Tongue (tissue), 2 donors: ENCODE data around the gene CNPY4. TPM values are rescaled to one million over a fixed set of nuclear protein-coding genes. Genes with fewer than 3 reads are reported as not detected.

Source experiments
- DNase-seq: peaks from one replicate; pipeline ENCODE4 v3.0.0-alpha.2; 2015
- total RNA-seq: library from RNA; depleted of rRNA; stranded (reverse); fragments of >200 nt; gene quantifications from one replicate; pipeline ENCODE4 v1.2.3, GENCODE V29; 2014

CNPY4 gene
- total RNA-seq, 1 donor from 2014 or later: 24.4 TPM

DNA sequence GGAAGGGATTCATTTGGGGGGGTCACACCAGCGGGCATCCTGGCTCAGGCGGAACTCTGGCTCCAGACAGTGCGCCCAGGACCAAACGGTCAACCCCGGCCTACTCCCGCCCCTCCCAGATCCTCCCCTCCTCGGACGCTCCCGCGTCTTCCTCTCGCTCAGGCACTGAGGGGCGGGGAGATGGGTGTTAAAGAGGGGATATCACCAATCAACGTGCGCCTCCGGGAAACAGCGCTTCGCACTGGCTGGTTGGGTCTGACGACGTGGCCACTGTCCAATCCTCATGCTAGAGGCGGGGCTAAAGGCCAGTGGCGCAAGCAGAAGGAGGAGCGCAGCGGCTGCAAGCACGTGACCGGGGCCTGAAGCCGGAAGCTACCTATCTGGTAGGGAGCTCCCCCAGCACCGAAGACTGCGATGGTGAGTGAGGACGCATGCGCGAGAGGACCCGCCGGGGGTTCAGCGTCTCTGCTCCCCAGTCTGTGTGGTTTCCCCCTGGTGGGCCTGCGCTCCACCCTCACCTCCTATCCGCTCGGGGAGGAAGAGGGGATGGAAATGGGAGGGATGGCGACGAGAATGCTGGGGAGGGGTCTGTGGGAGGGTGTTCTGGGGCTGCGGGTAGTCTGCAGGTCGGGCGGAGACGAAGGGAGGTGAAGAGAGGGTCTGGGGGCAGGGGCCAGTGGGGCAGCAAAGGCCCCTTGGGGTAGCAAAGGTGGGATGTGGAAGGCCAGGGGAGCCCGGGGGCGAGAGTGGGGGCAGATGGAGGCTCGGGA is 29.3 kb downstream of the CNPY4 start, which contains the start of gene LAMTOR4:
Gene LAMTOR4 (plus strand): TSS at position 360 of the 770 bp plus-strand sequence. CDS start 55 bp downstream, at position 415.
- DNase-seq: peak; percentile 99

DNA sequence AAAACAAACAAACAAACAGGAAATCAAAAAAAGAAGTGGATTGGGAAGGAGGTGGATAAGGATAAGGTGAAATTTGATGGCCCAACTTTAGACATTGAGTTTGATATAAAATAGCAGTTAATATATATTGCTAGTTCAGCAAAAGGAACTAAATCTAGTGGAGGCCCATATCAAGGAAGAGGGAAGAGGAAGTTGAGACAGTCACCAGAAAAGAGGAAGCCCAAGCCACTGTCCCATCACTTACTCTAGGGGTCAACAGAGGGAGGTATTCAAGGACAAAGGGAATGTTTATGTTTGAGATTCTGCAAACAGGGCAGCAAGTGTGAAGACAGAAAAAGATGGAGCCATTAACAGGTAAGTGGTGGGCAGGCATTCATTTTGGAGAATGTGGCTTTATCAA is 33.0 kb downstream of the CNPY4 start:
- no peak for DNase-seq

DNA sequence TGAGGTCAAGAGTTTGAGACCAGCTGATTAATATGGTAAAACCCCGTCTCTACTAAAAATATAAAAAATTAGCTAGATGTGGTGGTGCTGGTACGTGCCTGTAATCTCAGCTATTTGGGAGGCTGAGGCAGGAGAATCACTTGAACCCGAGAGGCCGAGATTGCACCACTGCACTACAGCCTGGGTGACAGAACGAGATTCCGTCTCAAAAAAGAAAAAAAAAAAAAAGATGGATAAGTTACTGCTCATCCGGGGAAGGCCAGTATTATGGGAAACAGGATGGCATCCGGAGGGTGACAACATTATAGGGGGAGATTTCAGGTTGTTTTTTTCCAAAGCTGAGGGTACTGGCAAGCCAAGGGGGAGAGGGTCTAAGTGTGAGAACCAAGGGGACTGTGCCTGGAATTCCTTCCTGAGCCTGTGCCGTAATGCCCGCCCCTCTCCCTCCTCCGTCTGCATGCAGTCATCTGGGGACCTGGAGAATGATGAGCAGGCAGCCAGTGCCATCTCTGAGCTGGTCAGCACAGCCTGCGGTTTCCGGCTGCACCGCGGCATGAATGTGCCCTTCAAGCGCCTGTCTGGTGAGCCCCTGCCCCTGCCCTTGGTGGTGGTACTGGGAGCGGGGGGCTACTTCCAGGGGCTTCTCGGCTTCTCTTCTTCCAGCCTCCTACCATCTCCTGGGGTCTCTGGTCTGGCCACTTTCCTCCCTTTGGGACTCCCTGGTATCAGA is 33.7 kb downstream of the CNPY4 start:
- no peak for DNase-seq

DNA sequence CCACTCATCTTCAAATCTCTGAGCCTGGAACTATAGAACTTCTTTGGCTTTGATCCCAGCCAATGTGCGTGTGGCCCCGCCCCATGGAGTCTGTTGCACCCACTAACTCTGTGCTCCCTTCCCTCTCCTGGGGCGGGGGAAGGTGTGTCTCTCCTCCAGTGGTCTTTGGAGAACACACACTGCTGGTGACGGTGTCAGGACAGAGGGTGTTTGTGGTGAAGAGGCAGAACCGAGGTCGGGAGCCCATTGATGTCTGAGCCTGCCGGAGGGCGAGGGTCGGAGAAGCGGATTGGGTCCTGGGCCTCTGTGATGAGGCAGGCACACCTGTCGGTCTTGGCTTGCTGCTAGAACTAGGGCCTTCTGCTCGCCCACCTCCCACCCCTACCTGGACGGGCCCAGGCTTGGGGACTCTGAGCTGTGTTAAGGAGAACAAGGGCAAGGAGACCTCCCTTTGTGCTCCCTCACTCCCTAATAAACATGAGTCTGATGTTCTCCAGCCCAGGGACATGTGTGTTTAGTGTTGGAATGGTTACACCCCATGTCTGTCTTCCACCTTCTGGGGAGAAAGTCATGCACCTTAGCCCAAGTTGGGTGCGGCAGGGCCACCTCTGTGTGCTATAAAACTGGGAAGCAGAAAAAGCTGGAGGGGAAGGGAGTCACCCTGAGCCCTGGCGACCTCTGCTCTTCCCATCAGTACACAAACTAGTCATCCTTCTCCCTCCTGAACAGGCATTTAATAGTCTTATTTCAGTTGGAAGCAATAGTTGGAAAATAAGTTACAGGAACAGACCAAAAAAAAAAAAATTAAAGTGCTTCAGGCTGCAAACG is 34.5 kb downstream of the CNPY4 start:
- DNase-seq: no peak

DNA sequence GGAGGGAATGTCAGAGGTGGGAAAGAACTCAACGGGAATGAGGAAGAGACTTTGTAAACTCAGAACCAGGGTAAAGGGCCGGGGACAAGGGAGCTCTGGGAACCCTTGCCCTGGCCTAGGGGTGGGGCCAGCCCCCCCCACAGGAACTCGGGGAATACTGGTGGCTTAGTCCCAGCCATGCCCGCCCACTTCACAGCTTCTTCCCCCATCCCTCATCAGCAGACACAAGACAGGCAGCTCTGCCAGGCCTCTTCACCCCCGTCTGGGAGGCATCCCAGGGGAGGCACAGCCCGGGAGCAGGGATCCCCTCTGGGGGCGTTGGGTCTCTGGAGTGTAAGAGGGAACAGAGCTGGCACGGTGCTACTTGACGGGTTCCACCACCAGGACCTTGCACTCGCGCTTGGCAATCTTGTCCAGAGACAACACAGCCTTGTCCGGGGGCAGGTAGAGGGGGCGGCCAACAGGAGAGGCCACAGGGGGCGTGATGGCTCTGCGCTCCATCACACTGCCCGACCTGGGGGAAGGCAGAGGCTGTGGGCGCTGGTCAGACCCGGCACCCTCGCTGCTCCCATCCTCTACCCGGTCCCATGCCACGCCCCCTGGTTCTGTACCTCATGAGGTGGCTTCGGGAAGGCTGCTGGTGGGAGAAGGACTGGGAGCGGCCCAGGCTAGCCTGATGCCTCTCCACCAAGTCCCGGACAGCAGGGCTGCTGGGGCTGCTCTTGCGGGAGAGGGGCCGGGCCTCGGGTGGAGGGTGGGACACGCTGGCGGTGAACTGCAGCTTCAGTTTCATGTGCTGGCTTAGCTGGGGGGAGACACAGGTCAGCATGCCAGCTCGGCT is 35.4 kb downstream of the CNPY4 start:
- no peak for DNase-seq

- no peak for DNase-seq
Observed at GRCh38 chr7:100155553-100156317, 36.3 kb downstream of the CNPY4 start.

DNA sequence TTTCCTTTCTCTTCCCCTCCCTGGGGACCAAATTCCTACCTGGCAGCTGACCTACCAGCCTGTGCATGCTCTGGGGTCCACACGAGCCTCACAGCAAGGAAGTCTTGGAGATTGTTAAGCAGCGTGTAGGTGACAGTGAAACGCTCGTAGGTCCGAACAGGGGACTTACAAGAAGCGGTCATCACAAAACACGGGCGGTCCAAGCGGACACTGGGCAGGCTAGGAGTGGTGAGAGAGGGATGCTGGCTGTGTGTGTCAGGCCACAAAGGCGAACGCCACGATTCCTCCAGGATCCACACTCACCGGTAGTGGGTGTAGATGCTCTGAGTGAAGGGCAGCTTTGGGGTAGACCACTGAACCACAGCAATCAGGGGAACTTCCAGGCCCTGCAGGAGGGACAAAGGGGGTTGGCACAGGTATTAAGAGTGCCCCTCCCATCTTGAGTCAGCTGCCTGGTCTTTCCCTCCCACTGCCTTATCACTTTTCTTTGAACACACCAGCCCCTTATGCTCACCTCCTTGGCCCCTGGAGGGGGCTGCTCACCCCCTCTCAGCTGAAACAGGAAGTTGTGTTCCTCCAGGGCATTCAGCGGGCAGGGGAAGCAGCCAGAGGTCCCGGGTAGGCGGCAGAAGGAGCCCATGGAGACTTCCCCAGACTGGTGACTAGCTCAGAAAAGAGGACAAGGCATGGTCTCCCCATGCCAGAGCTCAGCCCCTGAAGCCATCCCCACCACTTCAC is 37.1 kb downstream of the CNPY4 start:
- no peak for DNase-seq

DNA sequence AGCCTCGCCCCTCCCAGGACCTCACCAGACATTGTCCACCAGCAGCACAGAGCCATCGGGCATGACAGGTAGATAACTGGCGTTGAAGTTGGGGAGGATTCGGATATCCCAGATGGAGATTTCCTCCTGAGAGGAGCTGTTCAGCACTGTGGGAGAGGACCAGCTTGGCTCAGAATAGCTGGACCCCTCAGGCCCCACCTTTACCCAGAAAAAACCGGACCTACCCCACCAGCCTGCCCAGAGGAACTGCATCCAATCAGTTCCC is 37.6 kb downstream of the CNPY4 start:
- no peak for DNase-seq

GRCh38 chr7:100157334-100158228 is 38.1 kb downstream of the CNPY4 start:
- no peak for DNase-seq

- DNase-seq: peak; percentile 94
Observed at GRCh38 chr7:100158229-100159098, 39.0 kb downstream of the CNPY4 start, which contains the start of gene TRAPPC14. TRAPPC14 (minus strand) TSS chr7:100158723; CDS start chr7:100158499, 224 bp downstream.

GRCh38 chr7:100159099-100159623 is 39.7 kb downstream of the CNPY4 start:
- DNase-seq: no peak

DNA sequence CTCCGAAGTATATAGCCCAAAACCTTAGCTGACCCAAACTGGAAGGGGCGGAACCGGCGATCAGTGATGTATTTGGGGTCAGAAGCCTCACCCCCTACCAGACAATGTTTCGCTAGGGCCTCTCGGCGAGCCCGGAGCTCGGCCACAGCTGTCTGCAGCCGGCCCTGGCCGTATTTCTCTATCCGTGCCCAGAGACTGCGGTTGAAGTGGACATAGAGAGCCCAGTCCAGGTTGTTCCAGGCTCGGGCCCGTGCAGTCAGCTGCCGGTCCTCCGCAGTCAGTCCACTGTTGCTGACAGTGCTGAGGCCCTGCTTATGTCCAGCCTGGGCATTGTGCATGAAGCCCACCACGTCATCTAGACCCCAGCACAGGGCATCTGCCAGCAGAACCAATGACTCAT is 40.6 kb downstream of the CNPY4 start:
- DNase-seq: no peak

DNA sequence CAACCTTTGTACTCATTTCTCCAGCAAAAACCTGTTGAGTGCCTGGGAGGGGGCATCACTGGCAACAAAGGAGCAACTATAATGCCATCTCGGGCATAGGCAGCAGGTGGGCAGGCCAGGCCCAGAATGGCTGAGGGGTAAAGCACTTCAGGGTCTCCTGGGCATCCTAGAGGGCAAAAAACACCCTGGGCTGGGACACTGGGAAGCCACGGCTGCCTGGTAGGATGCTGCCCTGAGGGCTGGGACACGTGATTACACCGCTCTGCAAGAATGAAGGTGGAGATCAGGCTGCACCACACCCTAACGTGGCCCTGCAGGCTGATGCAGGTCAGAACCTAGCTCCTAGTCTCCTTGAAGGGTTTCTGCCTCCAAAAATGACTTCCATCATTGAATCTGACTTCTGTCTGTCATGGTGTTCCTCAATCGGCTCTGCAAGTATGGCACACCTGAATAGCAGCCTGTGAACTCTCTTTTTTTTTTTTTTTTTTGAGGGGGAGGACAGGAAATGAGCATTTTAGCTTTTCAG is 43.6 kb downstream of the CNPY4 start:
- peak; percentile 58 for DNase-seq

DNA sequence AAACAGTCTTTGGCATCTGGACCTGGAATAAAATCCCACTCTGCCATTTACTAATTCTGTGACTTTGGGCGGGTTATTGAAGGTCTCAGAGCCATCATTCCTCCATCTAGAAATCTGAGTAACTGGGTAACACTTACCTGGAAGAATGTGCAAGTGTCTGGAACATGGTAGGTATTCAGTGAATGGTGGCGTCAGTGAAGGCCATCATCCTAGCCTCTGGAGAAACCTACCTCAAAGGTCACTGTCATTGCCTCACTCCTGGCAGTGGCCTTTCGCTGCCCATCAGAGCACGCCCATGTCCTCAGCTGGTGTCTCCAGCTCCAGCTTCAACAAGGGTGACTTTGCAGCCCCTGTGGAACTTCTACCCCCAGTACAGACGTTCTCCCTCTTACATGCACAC is 44.4 kb downstream of the CNPY4 start:
- no peak for DNase-seq

- DNase-seq: no peak
Observed at GRCh38 chr7:100166317-100166940, 47.0 kb downstream of the CNPY4 start.

GRCh38 chr7:100166970-100167911 is 47.8 kb downstream of the CNPY4 start:
- DNase-seq: peak; percentile 43
